IPS-20b (cell line): ENCODE data around the gene LARP4B.
"Not testable (repeated sequence)": the region's sequence is repeated elsewhere in the genome, so short reads cannot be mapped to it uniquely, and the experiment has no call there.

Experiments used
- H3K27ac ChIP-seq: one replicate; pipeline ENCODE4 v1.5.1; 2013; ENCODE audit warnings: low read length
- H3K27me3 ChIP-seq: 2 replicates; pipeline ENCODE4 v1.6.1; 2013; ENCODE audit warnings: mild to moderate bottlenecking, low read length, inconsistent platforms; ENCODE audit not compliant: insufficient read depth
- H3K36me3 ChIP-seq: 2 replicates; pipeline ENCODE4 v1.6.1; 2013; ENCODE audit warnings: low read depth, mild to moderate bottlenecking, inconsistent platforms, low read length, moderate library complexity; ENCODE audit not compliant: insufficient read depth
- H3K4me1 ChIP-seq: 2 replicates; pipeline ENCODE4 v1.6.1; 2013; ENCODE audit warnings: mild to moderate bottlenecking, control low read depth, inconsistent platforms, low read length, moderate library complexity; ENCODE audit not compliant: insufficient read depth
- H3K4me3 ChIP-seq: 2 replicates; pipeline ENCODE4 v1.5.1; 2013; ENCODE audit warnings: mild to moderate bottlenecking, low read length, inconsistent platforms
- H3K9ac ChIP-seq: 2 replicates; pipeline ENCODE4 v1.6.1; 2013; ENCODE audit warnings: low read depth, mild to moderate bottlenecking, inconsistent platforms, low read length, moderate library complexity
- H3K9me3 ChIP-seq: 2 replicates; pipeline ENCODE4 v1.6.1; 2013; ENCODE audit warnings: mild to moderate bottlenecking, low read depth, low read length, inconsistent platforms; ENCODE audit not compliant: insufficient read depth

LARP4B gene

DNA sequence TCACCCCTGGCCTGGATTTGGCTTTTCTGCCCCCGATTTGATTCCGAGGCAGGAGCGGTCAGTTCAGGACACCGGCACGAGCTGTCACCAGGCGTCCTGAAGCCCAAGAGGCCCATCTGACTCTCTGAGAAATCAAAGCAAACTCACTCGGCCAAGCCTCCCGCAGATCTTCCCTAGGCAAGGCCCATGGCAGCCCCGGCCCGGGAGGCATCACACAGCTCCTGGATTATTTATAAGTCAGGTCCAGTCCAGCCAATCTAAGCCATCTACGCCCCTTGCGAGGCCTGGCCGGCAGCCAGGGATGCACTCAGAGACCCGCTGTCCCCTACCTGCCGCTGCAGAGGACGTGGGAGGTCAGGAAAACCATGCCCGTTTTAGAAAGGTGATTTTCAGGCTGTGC is 154.7 kb downstream of the LARP4B start:
- no peak overlapping the region for H3K9ac ChIP-seq
- H3K27ac ChIP-seq, result no peak overlapping the region
- no peaks in the 10 kb centered on the region for H3K9me3 ChIP-seq
- H3K4me3 ChIP-seq, result no peak overlapping the region
- no peaks in the 10 kb centered on the region for H3K4me1 ChIP-seq
- no peaks in the 10 kb centered on the region for H3K27me3 ChIP-seq
- no peaks in the 10 kb centered on the region for H3K36me3 ChIP-seq

DNA sequence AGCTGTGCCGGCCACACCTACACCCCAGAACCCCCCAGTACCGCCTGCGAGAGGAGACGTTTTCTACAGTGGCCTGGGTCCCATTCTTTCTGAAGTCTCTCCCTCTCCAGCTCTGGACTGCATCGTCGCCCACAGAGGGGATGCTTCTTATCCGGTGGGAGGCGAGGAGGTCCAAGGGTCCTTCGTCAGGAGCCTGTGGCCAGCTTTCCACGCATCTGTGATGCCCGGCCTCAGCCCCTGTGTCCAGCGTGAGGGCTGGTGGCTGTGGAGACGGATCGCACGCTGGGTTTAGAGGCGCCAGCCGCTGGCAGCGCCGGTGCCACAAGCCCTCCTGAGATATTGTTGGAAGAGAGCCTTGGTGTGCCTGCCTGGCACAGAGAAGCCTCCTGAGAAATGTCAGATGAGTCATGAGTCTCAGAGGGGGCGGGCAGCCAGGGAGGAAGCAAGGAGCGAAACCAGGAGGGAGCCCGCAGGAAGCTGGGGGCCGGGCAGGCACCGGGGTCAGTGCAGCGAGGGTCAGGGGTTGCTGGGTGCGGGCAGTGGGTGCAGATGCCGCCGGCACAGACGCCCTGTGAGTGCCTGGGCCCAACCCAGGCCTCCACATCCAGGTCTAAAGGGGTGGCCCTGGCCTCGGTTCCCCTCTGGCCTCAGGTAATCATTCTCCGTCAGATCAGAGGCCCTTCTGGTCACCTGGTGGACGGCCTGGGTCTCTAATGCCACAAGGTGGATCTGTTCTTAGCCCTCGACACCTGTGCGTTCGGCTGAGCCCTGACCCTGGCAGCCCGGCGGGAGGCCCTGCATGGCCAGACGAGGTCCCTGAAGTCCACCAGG is 156.0 kb downstream of the LARP4B start:
- Histone ChIP-seq H3K36me3 (no peaks in the 10 kb centered on the region), H3K4me3 (no peak overlapping the region), H3K9me3 (no peaks in the 10 kb centered on the region), H3K27me3 (no peaks in the 10 kb centered on the region), H3K4me1 (no peaks in the 10 kb centered on the region), H3K27ac (no peak overlapping the region), H3K9ac (no peak overlapping the region)

- no peaks in the 10 kb centered on the region for H3K36me3 ChIP-seq
- H3K27me3 ChIP-seq, result no peaks in the 10 kb centered on the region
- no peaks in the 10 kb centered on the region for H3K4me1 ChIP-seq
- no peak overlapping the region for H3K4me3 ChIP-seq
- no peak overlapping the region for H3K9ac ChIP-seq
- H3K9me3 ChIP-seq, result no peaks in the 10 kb centered on the region
- H3K27ac ChIP-seq, result no peak overlapping the region
Measured at GRCh38 chr10:774661-775244, 156.8 kb downstream of the LARP4B start.

GRCh38 chr10:774223-774622 is 157.3 kb downstream of the LARP4B start:
- no peak overlapping the region for H3K4me3 ChIP-seq
- no peaks in the 10 kb centered on the region for H3K36me3 ChIP-seq
- H3K9ac ChIP-seq, result no peak overlapping the region
- H3K4me1 ChIP-seq, result no peaks in the 10 kb centered on the region
- peaks cover 3% of the 10 kb centered on the region; the same call in 1 of the 2 replicates for H3K9me3 ChIP-seq
- H3K27ac ChIP-seq, result no peak overlapping the region
- H3K27me3 ChIP-seq, result no peaks in the 10 kb centered on the region

DNA sequence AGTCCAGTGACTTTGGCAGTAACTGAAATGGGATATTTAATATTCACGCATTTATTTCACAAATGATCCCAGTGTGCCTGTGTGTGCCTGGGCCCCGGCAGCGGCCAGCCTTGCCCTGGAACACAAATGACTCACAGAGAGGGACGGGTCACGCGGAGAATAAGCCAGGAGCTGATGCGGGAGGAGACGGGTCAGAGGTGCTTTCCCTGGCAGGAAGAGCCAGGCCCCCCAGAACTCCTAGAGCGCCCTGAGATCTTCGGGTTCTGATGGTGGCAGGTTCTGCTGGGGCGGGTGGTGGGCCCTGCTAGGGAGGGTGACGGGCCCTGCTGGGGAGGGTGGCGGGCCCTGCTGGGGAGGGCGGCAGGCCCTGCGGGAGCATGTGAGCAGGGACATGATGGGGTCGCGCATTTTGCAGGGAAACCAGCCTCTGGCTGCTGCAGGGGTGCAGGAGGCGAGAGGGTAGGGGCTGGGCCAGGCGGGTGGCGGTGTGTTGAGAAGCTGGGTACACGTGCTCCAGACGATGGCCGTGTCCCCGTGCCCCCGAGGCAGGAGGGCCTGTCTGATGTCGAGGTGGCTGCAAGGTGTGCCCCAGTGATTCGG is 157.8 kb downstream of the LARP4B start:
- Histone ChIP-seq H3K9ac (no peak overlapping the region), H3K27ac (no peak overlapping the region), H3K27me3 (no peaks in the 10 kb centered on the region), H3K9me3 (peaks cover 8% of the 10 kb centered on the region; the same call in 1 of the 2 replicates), H3K4me3 (no peak overlapping the region), H3K36me3 (no peaks in the 10 kb centered on the region), H3K4me1 (no peaks in the 10 kb centered on the region)

- peaks cover 16% of the 10 kb centered on the region for H3K9me3 ChIP-seq
- H3K4me3 ChIP-seq, result no peak overlapping the region
- no peaks in the 10 kb centered on the region for H3K4me1 ChIP-seq
- no peak overlapping the region for H3K27ac ChIP-seq
- no peaks in the 10 kb centered on the region for H3K27me3 ChIP-seq
- H3K9ac ChIP-seq, result no peak overlapping the region
- no peaks in the 10 kb centered on the region for H3K36me3 ChIP-seq
Measured at GRCh38 chr10:772227-772637, 159.3 kb downstream of the LARP4B start.

- Histone ChIP-seq H3K27ac (no peak overlapping the region), H3K36me3 (no peaks in the 10 kb centered on the region), H3K27me3 (no peaks in the 10 kb centered on the region), H3K9me3 (peaks cover 17% of the 10 kb centered on the region), H3K9ac (no peak overlapping the region), H3K4me1 (no peaks in the 10 kb centered on the region), H3K4me3 (no peak overlapping the region)
Measured at GRCh38 chr10:771647-772046, 159.9 kb downstream of the LARP4B start.

- no peak overlapping the region for H3K9ac ChIP-seq
- no peak overlapping the region for H3K4me3 ChIP-seq
- peaks cover 17% of the 10 kb centered on the region for H3K9me3 ChIP-seq
- no peaks in the 10 kb centered on the region for H3K36me3 ChIP-seq
- H3K27ac ChIP-seq, result no peak overlapping the region
- no peaks in the 10 kb centered on the region for H3K27me3 ChIP-seq
- no peaks in the 10 kb centered on the region for H3K4me1 ChIP-seq
Measured at GRCh38 chr10:770975-771374, 160.5 kb downstream of the LARP4B start.

- H3K27me3 ChIP-seq, H3K36me3 ChIP-seq, H3K4me3 ChIP-seq, H3K9ac ChIP-seq, H3K4me1 ChIP-seq, H3K27ac ChIP-seq: not testable (repeated sequence)
- peaks cover 17% of the 10 kb centered on the region for H3K9me3 ChIP-seq
Measured at GRCh38 chr10:770048-770712, 161.3 kb downstream of the LARP4B start.

- H3K27me3 ChIP-seq, result no peaks in the 10 kb centered on the region
- no peak overlapping the region for H3K4me3 ChIP-seq
- no peak overlapping the region for H3K9ac ChIP-seq
- H3K36me3 ChIP-seq, result no peaks in the 10 kb centered on the region
- no peaks in the 10 kb centered on the region for H3K4me1 ChIP-seq
- H3K27ac ChIP-seq, result no peak overlapping the region
- peaks cover 17% of the 10 kb centered on the region for H3K9me3 ChIP-seq
Measured at GRCh38 chr10:767794-768193, 163.7 kb downstream of the LARP4B start.

- H3K4me3 ChIP-seq, result no peak overlapping the region
- peaks cover 17% of the 10 kb centered on the region for H3K9me3 ChIP-seq
- no peaks in the 10 kb centered on the region for H3K36me3 ChIP-seq
- H3K4me1 ChIP-seq, result no peaks in the 10 kb centered on the region
- no peak overlapping the region for H3K9ac ChIP-seq
- no peaks in the 10 kb centered on the region for H3K27me3 ChIP-seq
- no peak overlapping the region for H3K27ac ChIP-seq
Measured at GRCh38 chr10:767211-767610, 164.3 kb downstream of the LARP4B start.
